Measurements from ENCODE around the gene CCDC82.

Gene CCDC82

GRCh38 chr11:96329419-96329818 is 60.3 kb downstream of the CCDC82 start:
- peak; percentile 56 for DNase-seq (ENCODE audit: low read depth)

GRCh38 chr11:96328395-96329010 is 61.2 kb downstream of the CCDC82 start:
- peak; percentile 76 for DNase-seq (ENCODE audit: low read depth)

GRCh38 chr11:96326959-96327358 is 62.8 kb downstream of the CCDC82 start:
- no peak for DNase-seq (ENCODE audit: low read depth)

GRCh38 chr11:96324912-96325311 is 64.8 kb downstream of the CCDC82 start:
- peak; percentile 92 for DNase-seq (ENCODE audit: low read depth)

- DNase-seq (ENCODE audit: low read depth) = no peak
Observed at GRCh38 chr11:96323642-96323985, 66.1 kb downstream of the CCDC82 start.

GRCh38 chr11:96322775-96323641 is 66.7 kb downstream of the CCDC82 start:
- no peak for DNase-seq (ENCODE audit: low read depth)

GRCh38 chr11:96321091-96321490 is 68.6 kb downstream of the CCDC82 start:
- no peak for DNase-seq (ENCODE audit: low read depth)

GRCh38 chr11:96319898-96320656 is 69.6 kb downstream of the CCDC82 start:
- no peak for DNase-seq (ENCODE audit: low read depth)

GRCh38 chr11:96318850-96319249 is 70.9 kb downstream of the CCDC82 start:
- DNase-seq (ENCODE audit: low read depth) = no peak

- no peak for DNase-seq (ENCODE audit: low read depth)
Observed at GRCh38 chr11:96318399-96318798, 71.3 kb downstream of the CCDC82 start.

- peak; percentile 42 for DNase-seq (ENCODE audit: low read depth)
Observed at GRCh38 chr11:96317985-96318384, 71.7 kb downstream of the CCDC82 start.

- DNase-seq (ENCODE audit: low read depth) = no peak
Observed at GRCh38 chr11:96317571-96317970, 72.1 kb downstream of the CCDC82 start.

GRCh38 chr11:96316869-96317268 is 72.8 kb downstream of the CCDC82 start:
- DNase-seq (ENCODE audit: low read depth) = peak; percentile 56

- DNase-seq (ENCODE audit: low read depth) = peak; percentile 33
Observed at GRCh38 chr11:96315476-96315875, 74.2 kb downstream of the CCDC82 start.

GRCh38 chr11:96314326-96315020 is 75.2 kb downstream of the CCDC82 start:
- peak; percentile 80 for DNase-seq (ENCODE audit: low read depth)

GRCh38 chr11:96313163-96313562 is 76.5 kb downstream of the CCDC82 start:
- no peak for DNase-seq (ENCODE audit: low read depth)

GRCh38 chr11:96311120-96311568 is 78.6 kb downstream of the CCDC82 start:
- DNase-seq (ENCODE audit: low read depth) = peak; percentile 87

- no peak for DNase-seq (ENCODE audit: low read depth)
Observed at GRCh38 chr11:96310236-96310635, 79.5 kb downstream of the CCDC82 start.

GRCh38 chr11:96309643-96310017 is 80.1 kb downstream of the CCDC82 start:
- DNase-seq (ENCODE audit: low read depth) = no peak

GRCh38 chr11:96309016-96309642 is 80.6 kb downstream of the CCDC82 start:
- DNase-seq (ENCODE audit: low read depth) = peak; percentile 69

GRCh38 chr11:96307776-96308140 is 82.0 kb downstream of the CCDC82 start:
- peak; percentile 96 for DNase-seq (ENCODE audit: low read depth)

All from EH (cell line).